GM13977 (cell line): Measurements from ENCODE around the gene PDE4C.

Source experiments
- DNase-seq: peaks from one replicate; pipeline ENCODE4 v3.0.0; 2012; ENCODE audit warnings: low spot score
- in situ Hi-C: fragments of 300-500 bp; cut with MboI; formaldehyde crosslinking; loops from one replicate; pipeline ENCODE4 v1.12.0; 2022; ENCODE audit warnings: low sequenced_read_pairs, low pct_unique_long_range_greater_than_20kb, mixed read lengths, inconsistent platforms; ENCODE audit not compliant: unreplicated experiment
- TF ChIP-seq, protein P1 (sequence below): IDR thresholded peaks from 2 replicates; pipeline ENCODE4 v1.5.1; 2012; ENCODE audit warnings: mild to moderate bottlenecking, control low read depth; ENCODE audit not compliant: insufficient read depth; ENCODE audit errors: extremely low read depth, missing control alignments

The PDE4C gene

DNA sequence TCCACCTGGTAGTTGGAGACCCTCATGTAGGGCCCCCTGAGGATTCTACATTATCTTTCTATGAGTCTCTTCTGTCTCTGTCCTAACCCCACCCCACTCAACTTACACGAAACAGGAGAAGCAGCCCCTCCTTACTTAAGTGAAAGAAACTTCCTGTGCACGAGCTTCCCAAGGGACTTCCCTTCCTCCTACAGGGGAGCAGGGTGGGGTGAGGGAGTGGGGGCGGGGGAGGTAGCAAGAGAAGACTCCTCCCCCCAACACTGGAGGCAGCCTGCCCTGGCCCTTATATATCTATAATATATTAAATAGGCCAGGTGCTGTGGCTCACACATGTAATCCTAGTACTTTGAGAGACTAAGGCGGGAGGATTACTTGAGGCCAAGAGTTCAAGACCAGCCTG lies 5.5 kb upstream of the PDE4C start:
- no peak for DNase-seq
- in situ Hi-C loops: no loop called here
- TF ChIP-seq, protein P1, sequence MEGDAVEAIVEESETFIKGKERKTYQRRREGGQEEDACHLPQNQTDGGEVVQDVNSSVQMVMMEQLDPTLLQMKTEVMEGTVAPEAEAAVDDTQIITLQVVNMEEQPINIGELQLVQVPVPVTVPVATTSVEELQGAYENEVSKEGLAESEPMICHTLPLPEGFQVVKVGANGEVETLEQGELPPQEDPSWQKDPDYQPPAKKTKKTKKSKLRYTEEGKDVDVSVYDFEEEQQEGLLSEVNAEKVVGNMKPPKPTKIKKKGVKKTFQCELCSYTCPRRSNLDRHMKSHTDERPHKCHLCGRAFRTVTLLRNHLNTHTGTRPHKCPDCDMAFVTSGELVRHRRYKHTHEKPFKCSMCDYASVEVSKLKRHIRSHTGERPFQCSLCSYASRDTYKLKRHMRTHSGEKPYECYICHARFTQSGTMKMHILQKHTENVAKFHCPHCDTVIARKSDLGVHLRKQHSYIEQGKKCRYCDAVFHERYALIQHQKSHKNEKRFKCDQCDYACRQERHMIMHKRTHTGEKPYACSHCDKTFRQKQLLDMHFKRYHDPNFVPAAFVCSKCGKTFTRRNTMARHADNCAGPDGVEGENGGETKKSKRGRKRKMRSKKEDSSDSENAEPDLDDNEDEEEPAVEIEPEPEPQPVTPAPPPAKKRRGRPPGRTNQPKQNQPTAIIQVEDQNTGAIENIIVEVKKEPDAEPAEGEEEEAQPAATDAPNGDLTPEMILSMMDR: no peak

DNA sequence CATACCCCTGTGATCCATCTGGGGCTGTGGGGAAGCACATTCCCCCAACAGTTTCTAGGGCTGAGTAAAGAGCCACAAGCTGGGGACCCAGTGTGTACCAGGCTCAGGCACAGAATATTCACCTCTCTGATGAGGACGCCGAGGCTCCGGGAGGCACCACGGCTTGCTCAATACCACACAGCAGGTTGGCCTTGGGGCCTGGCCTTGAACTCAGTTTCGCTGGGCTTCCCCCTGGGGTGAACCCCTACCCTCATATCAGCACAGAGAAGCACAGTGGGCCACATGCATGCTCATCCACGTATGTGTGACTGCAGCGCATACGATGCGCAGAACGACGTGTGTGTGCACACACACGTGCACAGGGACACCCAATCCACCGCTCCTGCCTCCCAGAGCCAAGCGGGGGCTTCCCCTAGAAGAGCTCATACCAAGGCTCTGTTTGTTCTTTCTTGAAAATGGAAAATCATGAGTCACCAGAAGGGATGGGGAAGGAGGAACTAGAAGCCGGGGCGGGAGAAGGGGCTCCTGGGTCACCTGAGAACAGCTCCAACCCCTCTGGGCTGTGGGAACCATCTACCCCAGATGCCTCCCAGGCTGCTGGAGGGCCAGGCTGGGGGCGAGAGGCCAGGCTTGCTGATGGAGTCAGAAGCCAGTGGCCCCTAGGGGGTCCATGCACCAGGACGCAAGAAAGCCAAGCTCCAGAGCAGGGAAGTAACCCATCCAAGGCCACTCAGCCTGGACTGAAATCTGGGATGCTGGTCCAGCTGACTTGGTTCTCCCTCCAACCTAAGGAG lies 4.9 kb upstream of the PDE4C start:
- in situ Hi-C loops: no loop called here
- TF ChIP-seq, protein P1: no peak
- DNase-seq: no peak

DNA sequence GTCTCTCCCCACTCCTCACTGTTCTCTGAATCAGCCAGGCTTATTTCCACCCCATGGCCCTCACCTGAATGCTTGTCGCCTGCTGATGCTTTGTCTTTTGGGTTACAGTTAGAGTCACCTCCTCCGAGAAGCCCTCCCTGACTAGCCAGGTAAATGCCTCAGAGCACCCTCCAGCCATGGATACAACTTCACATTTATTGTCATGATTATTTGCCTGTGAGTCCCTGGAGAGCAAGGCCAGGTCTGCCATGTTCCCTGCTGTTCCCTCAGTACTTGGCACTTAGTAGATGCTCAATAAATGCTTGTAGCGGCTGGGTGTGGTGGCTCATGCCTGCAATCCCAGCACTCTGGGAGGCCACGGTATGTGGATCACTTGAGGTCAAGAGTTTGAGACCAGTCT lies 3.7 kb upstream of the PDE4C start:
- in situ Hi-C loops: no loop called here
- no peak for DNase-seq
- TF ChIP-seq, protein P1: no peak

DNA sequence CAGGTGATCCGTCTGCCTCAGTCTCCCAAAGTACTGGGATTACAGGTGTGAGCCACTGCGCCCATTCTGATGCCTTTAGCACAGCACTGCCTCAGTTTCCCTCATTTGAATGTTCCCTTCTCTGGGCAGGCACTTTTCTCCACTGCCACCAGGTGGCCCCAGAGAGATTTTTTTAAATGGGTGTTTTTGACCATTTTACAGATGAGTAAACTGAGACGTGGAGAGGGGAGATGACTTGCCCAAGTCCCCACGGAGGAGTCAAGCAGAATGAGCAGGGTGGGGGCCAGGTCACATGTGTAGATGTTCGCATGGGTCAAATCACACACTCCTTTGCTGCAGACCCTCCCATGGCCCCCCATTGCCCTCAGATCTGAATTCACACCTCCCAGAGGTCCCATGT lies 3.2 kb upstream of the PDE4C start:
- TF ChIP-seq, protein P1: peak; percentile 56

DNA sequence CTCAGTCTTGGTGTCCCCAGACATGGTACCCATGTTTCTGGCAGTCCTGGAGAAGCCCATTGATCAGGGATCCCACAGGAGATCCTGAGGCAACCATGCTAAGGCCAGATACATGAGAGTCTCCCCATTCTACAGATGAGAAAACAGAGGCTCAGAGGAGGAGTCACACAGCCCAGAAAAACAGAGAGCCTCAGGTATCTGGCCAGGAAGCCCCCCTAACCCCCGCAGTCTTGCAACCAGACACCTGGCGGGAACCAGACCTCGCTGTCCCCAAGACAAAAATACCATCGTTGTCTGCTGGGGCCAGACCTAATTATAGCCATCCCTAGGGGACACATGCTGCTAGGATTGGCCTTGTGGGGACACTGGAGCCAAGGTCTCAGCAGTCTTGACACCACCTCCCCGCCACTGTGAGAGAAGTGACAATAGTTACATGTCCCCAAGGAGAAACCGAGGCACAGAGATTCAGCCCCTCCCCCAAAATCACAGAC lies 1.6 kb upstream of the PDE4C start:
- DNase-seq: no peak
- TF ChIP-seq, protein P1: no peak
- in situ Hi-C loops: no loop called here

More for the DNA sequence above, 3.2 kb upstream of the PDE4C start:
- DNase-seq: no peak
- in situ Hi-C loops: no loop called here

DNA sequence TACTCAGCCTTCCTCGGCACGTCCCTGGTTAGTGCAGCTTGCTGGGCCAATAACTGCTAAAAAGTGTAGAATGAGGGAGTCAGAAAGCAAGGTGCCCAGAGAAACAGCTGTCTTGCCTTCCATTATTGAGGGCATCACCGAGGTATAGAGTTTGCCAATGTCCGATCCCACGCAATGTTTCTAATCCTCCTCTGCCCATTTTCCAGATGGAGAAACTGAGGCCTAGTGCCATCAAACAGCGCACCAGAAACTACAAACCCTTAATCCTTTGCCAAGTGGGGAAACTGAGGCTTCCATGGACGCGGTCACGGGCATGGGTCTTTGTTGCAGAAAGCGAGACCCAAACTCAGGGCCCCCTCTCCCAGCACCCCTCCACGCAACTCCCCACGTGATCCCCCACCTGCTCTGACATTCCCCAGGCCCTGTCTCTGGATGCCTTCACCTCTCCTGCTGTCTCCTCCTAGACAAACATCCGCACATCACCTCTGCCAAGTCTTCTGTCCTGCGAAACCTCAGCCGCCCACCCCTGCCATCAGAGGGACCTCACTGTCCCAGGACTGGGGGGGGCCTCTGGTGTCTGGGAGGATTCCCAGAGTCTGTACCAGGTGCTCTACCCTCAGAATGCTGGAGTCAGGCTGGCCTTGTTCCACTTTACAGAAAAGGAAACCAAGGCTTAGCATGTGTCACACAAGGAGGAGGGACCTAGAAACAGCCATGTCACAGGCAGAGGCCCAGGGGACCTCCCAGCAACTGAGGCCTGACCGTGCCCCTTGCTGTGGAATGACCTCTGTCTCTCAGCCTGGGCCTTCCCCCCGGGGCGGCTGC lies 930 bp upstream of the PDE4C start:
- TF ChIP-seq, protein P1: no peak
- in situ Hi-C loops: no loop called here
- peak; percentile 64 for DNase-seq
